LNCaP clone FGC (cell line): ENCODE measurements around the gene ADD1.

Experiments used
- DNase-seq: peaks from one replicate; pipeline ENCODE4 v3.0.0-alpha.2; 2011; ENCODE audit warnings: low read depth
- H3K4me3 ChIP-seq: 2 replicates; pipeline ENCODE4 v1.5.1; 2011; ENCODE audit warnings: mild to moderate bottlenecking, low read depth, low read length, control low read depth
- CTCF ChIP-seq: IDR thresholded peaks from 2 replicates; pipeline ENCODE4 v1.5.1; 2012; ENCODE audit warnings: mild to moderate bottlenecking; ENCODE audit not compliant: control insufficient read depth, insufficient read depth; ENCODE audit errors: extremely low read depth

Gene ADD1

GRCh38 chr4:2971275-2971674 is 127.6 kb downstream of the ADD1 start:
- no peak for TF ChIP-seq CTCF
- H3K4me3 ChIP-seq = no peak overlapping the region
- no peak for DNase-seq

- peak; percentile 23 for DNase-seq
- 0 out of 2 replicates have a peak overlapping the region, but pooled peaks have one; percentile 5 for H3K4me3 ChIP-seq
- TF ChIP-seq CTCF = 0 out of 2 replicates have a peak, but pooled peaks have one; percentile 1
Measured at GRCh38 chr4:2977211-2978088, 133.8 kb downstream of the ADD1 start.
